Trophoblast cell (in vitro differentiated cells and primary cell): ENCODE data around the gene ROCK2.
A peak's percentile ranks its signal among the peaks of the same experiment; 100 is the strongest.

ENCODE experiments used
- DNase-seq, 2 donors: peaks; one replicate each; pipeline ENCODE4 v3.0.0-alpha.2; 2016
- H2AFZ ChIP-seq: 2 replicates; pipeline ENCODE4 v1.6.1; 2013; ENCODE audit warnings: low read length, moderate library complexity, mild to moderate bottlenecking; ENCODE audit not compliant: insufficient read depth, poor library complexity
- H2AK5ac ChIP-seq: 2 replicates; pipeline ENCODE4 v1.6.1; 2013; ENCODE audit warnings: mild to moderate bottlenecking, low read length
- H2BK120ac ChIP-seq: 2 replicates; pipeline ENCODE4 v1.6.1; 2013; ENCODE audit warnings: low read length, mild to moderate bottlenecking, moderate library complexity; ENCODE audit not compliant: insufficient read depth, poor library complexity
- H2BK12ac ChIP-seq: 2 replicates; pipeline ENCODE4 v1.6.1; 2013; ENCODE audit warnings: mild to moderate bottlenecking, low read length, moderate library complexity
- H2BK5ac ChIP-seq: 2 replicates; pipeline ENCODE4 v1.6.1; 2013; ENCODE audit warnings: low read length, low read depth, moderate library complexity, mild to moderate bottlenecking; ENCODE audit not compliant: poor library complexity
- H3K14ac ChIP-seq: 2 replicates; pipeline ENCODE4 v1.6.1; 2013; ENCODE audit warnings: mild to moderate bottlenecking, low read length
- H3K18ac ChIP-seq: 2 replicates; pipeline ENCODE4 v1.6.1; 2013; ENCODE audit warnings: mild to moderate bottlenecking, low read length
- H3K23ac ChIP-seq: 2 replicates; pipeline ENCODE4 v1.6.1; 2013; ENCODE audit warnings: low read length
- H3K27ac ChIP-seq: 2 replicates; pipeline ENCODE4 v1.5.1; 2013; ENCODE audit warnings: low read depth, mild to moderate bottlenecking, inconsistent platforms, low read length, moderate library complexity
- H3K27me3 ChIP-seq: 2 replicates; pipeline ENCODE4 v1.6.1; 2013; ENCODE audit warnings: inconsistent platforms, mild to moderate bottlenecking, low read length, moderate library complexity; ENCODE audit not compliant: insufficient read depth
- H3K36me3 ChIP-seq, 2 experiments: 1 replicate in 1 of 2; 2 replicates in 1 of 2; pipeline ENCODE4 v1.6.1; 2013; ENCODE audit warnings: low read length in 2 of 2, mild to moderate bottlenecking in 2 of 2, moderate library complexity in 1 of 2; ENCODE audit not compliant: insufficient read depth in 2 of 2, control insufficient read depth in 1 of 2
- H3K4ac ChIP-seq: 2 replicates; pipeline ENCODE4 v1.6.1; 2013; ENCODE audit warnings: low read depth, mild to moderate bottlenecking, low read length, moderate library complexity
- H3K4me1 ChIP-seq, 2 experiments: 1 replicate in 1 of 2; 2 replicates in 1 of 2; pipeline ENCODE4 v1.6.1; 2013; ENCODE audit warnings: low read length in 2 of 2, mild to moderate bottlenecking in 2 of 2, moderate library complexity in 1 of 2; ENCODE audit not compliant: insufficient read depth in 2 of 2, control insufficient read depth in 1 of 2
- H3K4me2 ChIP-seq: 2 replicates; pipeline ENCODE4 v1.6.1; 2013; ENCODE audit warnings: inconsistent platforms, mild to moderate bottlenecking, low read length, moderate library complexity
- H3K4me3 ChIP-seq: 2 replicates; pipeline ENCODE4 v1.5.1; 2013; ENCODE audit warnings: mild to moderate bottlenecking, low read depth, low read length, inconsistent platforms
- H3K79me1 ChIP-seq: one replicate; pipeline ENCODE4 v1.6.1; 2013; ENCODE audit warnings: low read length
- H3K79me2 ChIP-seq: 2 replicates; pipeline ENCODE4 v1.6.1; 2013; ENCODE audit warnings: low read length, mild to moderate bottlenecking; ENCODE audit not compliant: control insufficient read depth, insufficient read depth, poor library complexity
- H3K9ac ChIP-seq: 2 replicates; pipeline ENCODE4 v1.6.1; 2013; ENCODE audit warnings: mild to moderate bottlenecking, low read length
- H3K9me3 ChIP-seq: 2 replicates; pipeline ENCODE4 v1.6.1; 2013; ENCODE audit warnings: low read depth, mild to moderate bottlenecking, control low read depth, inconsistent platforms, low read length; ENCODE audit not compliant: insufficient read depth
- H4K12ac ChIP-seq: 2 replicates; pipeline ENCODE4 v1.6.1; 2013; ENCODE audit warnings: low read depth, mild to moderate bottlenecking, low read length, moderate library complexity
- H4K8ac ChIP-seq: 2 replicates; pipeline ENCODE4 v1.6.1; 2013; ENCODE audit warnings: low read depth, mild to moderate bottlenecking, low read length, moderate library complexity
- H4K91ac ChIP-seq: one replicate; pipeline ENCODE4 v1.6.1; 2013; ENCODE audit warnings: low read depth, mild to moderate bottlenecking, low read length, moderate library complexity
- WGBS: extraction: QIAGEN DNeasy Blood & Tissue Kit; methylation state at CpG from one replicate; pipeline ENCODE4 v1.1.7; 2013; ENCODE audit warnings: missing lambda C conversion rate; ENCODE audit not compliant: insufficient read length, insufficient coverage; ENCODE audit errors: extremely low coverage; 5-methylcytosine and 5-hydroxymethylcytosine counted together

ROCK2 gene

GRCh38 chr2:11203480-11203879 lies 141.0 kb downstream of the ROCK2 start:
- H3K4me1 ChIP-seq = no peaks in the 10 kb centered on the region
- DNase-seq = peak in 1 of 2 donors; percentile 26
- no peaks in the 10 kb centered on the region for H3K27me3 ChIP-seq
- no peak overlapping the region for H2AK5ac ChIP-seq
- WGBS = no CpG with 5 or more reads among the region's 3 CpGs
- no peaks in the 10 kb centered on the region for H3K79me2 ChIP-seq
- no peak overlapping the region for H3K4me2 ChIP-seq
- no peak overlapping the region for H3K18ac ChIP-seq
- H3K23ac ChIP-seq = no peak overlapping the region
- H2AFZ ChIP-seq = no peak overlapping the region
- H3K79me1 ChIP-seq = no peaks in the 10 kb centered on the region
- H2BK12ac ChIP-seq = no peak overlapping the region
- H3K9ac ChIP-seq = no peak overlapping the region
- no peak overlapping the region for H3K27ac ChIP-seq
- H2BK120ac ChIP-seq = no peak overlapping the region
- H3K4ac ChIP-seq = no peak overlapping the region
- H4K91ac ChIP-seq = no peak overlapping the region
- H4K12ac ChIP-seq = no peak overlapping the region
- H2BK5ac ChIP-seq = no peak overlapping the region
- H4K8ac ChIP-seq = no peak overlapping the region
- H3K36me3 ChIP-seq = peaks cover 4 to 7% of the 10 kb centered on the region in 2 experiments
- no peak overlapping the region for H3K14ac ChIP-seq
- no peaks in the 10 kb centered on the region for H3K9me3 ChIP-seq
- H3K4me3 ChIP-seq = no peak overlapping the region

- Histone ChIP-seq H3K18ac (no peak overlapping the region), H2BK12ac (no peak overlapping the region), H4K12ac (no peak overlapping the region), H3K14ac (no peak overlapping the region), H3K27me3 (no peaks in the 10 kb centered on the region), H4K8ac (no peak overlapping the region), H3K9ac (no peak overlapping the region), H3K79me2 (no peaks in the 10 kb centered on the region), H2BK120ac (no peak overlapping the region), H3K4me2 (no peak overlapping the region), H3K79me1 (no peaks in the 10 kb centered on the region), H3K4ac (no peak overlapping the region), H3K27ac (no peak overlapping the region), H3K9me3 (no peaks in the 10 kb centered on the region), H3K4me1 (no peaks in the 10 kb centered on the region), H2AK5ac (no peak overlapping the region), H4K91ac (no peak overlapping the region), H3K4me3 (no peak overlapping the region), H2AFZ (no peak overlapping the region), H2BK5ac (no peak overlapping the region), H3K36me3 (peaks cover 4 to 9% of the 10 kb centered on the region in 2 experiments), H3K23ac (no peak overlapping the region)
- no CpG with 5 or more reads among the region's 5 CpGs for WGBS
- DNase-seq = no peak
Observed at GRCh38 chr2:11201969-11202368, 142.5 kb downstream of the ROCK2 start.

GRCh38 chr2:11200651-11201050 lies 143.8 kb downstream of the ROCK2 start:
- Histone ChIP-seq H3K9me3 (no peaks in the 10 kb centered on the region), H4K91ac (no peak overlapping the region), H2AK5ac (no peak overlapping the region), H3K79me1 (no peaks in the 10 kb centered on the region), H3K36me3 (peaks cover 4 to 11% of the 10 kb centered on the region in 2 experiments), H3K79me2 (no peaks in the 10 kb centered on the region), H2BK120ac (no peak overlapping the region), H4K8ac (no peak overlapping the region), H3K4me1 (no peaks in the 10 kb centered on the region), H3K18ac (no peak overlapping the region), H3K23ac (no peak overlapping the region), H3K27ac (no peak overlapping the region), H2AFZ (no peak overlapping the region), H3K4me3 (no peak overlapping the region), H3K4ac (no peak overlapping the region), H3K4me2 (no peak overlapping the region), H2BK5ac (no peak overlapping the region), H4K12ac (no peak overlapping the region), H2BK12ac (no peak overlapping the region), H3K27me3 (no peaks in the 10 kb centered on the region), H3K14ac (no peak overlapping the region), H3K9ac (no peak overlapping the region)
- WGBS = no CpG with 5 or more reads among the region's 2 CpGs
- no peak for DNase-seq

GRCh38 chr2:11196246-11196645 lies 148.2 kb downstream of the ROCK2 start:
- no peaks in the 10 kb centered on the region for H3K4me1 ChIP-seq
- H2BK120ac ChIP-seq = no peak overlapping the region
- no peaks in the 10 kb centered on the region for H3K79me2 ChIP-seq
- no peak overlapping the region for H3K23ac ChIP-seq
- no peak overlapping the region for H2AK5ac ChIP-seq
- no peak overlapping the region for H4K91ac ChIP-seq
- no peak overlapping the region for H4K12ac ChIP-seq
- no peak overlapping the region for H3K18ac ChIP-seq
- no peak overlapping the region for H3K4me3 ChIP-seq
- DNase-seq = no peak
- no peak overlapping the region for H3K9ac ChIP-seq
- no peak overlapping the region for H2BK5ac ChIP-seq
- H3K4me2 ChIP-seq = no peak overlapping the region
- peaks cover 8 to 14% of the 10 kb centered on the region in 2 experiments for H3K36me3 ChIP-seq
- H3K27me3 ChIP-seq = no peaks in the 10 kb centered on the region
- H3K79me1 ChIP-seq = no peaks in the 10 kb centered on the region
- H3K4ac ChIP-seq = no peak overlapping the region
- no CpG with 5 or more reads among the region's 3 CpGs for WGBS
- H2BK12ac ChIP-seq = no peak overlapping the region
- no peak overlapping the region for H4K8ac ChIP-seq
- no peak overlapping the region for H3K14ac ChIP-seq
- no peak overlapping the region for H3K27ac ChIP-seq
- H2AFZ ChIP-seq = no peak overlapping the region
- no peaks in the 10 kb centered on the region for H3K9me3 ChIP-seq
